ENCODE results near the gene AURKA. TPM values are rescaled to one million over a fixed set of nuclear protein-coding genes. Genes with fewer than 3 reads are reported as not detected.

The AURKA gene
- total and polyA plus RNA-seq, 2 of the 8 experiments (the other 6 are each of a cell fraction or from before 2014, with no cell fraction given): 45.8 to 84.8 TPM

GRCh38 chr20:56353356-56353755 is 38.7 kb downstream of the AURKA start:
- Histone ChIP-seq H4K91ac (replicated peaks; ENCODE audit: insufficient read length, low read length) (no peak overlapping the region), H3K9me3 (ENCODE audit: insufficient read depth in 2 of 2, low read depth in 1 of 2, low read length in 1 of 2) (no peaks in the 10 kb centered on the region), H3K4me1 (replicated peaks in 1 of 4; ENCODE audit: control insufficient read depth in 3 of 4, insufficient read depth in 4 of 4, low read length in 3 of 4) (peaks cover 0 to 2% (median under 1%) of the 10 kb centered on the region in 4 experiments; a peak in 2 of 7 replicates), H2AFZ (ENCODE audit: low read length) (no peak overlapping the region), H2AK5ac (ENCODE audit: low read depth, low read length) (no peak overlapping the region), H3K27me3 (replicated peaks in 1 of 4; ENCODE audit: control insufficient read depth in 3 of 4, extremely low read depth in 1 of 4, insufficient read depth in 3 of 4, low read length in 3 of 4) (no peaks in the 10 kb centered on the region), H3K14ac (ENCODE audit: insufficient read length) (no peak overlapping the region), H3K23ac (ENCODE audit: insufficient read length) (no peak overlapping the region), H2BK5ac (ENCODE audit: low read depth, low read length) (no peak overlapping the region), H3K56ac (replicated peaks; ENCODE audit: insufficient read length, low read depth, low read length) (no peak overlapping the region), H2BK12ac (ENCODE audit: low read depth, low read length) (no peak overlapping the region), H3K4ac (replicated peaks; ENCODE audit: insufficient read length, low read depth, low read length) (no peak overlapping the region), H2BK15ac (ENCODE audit: low read length) (no peak overlapping the region), H3K4me2 (ENCODE audit: insufficient read depth in 1 of 2, low read depth in 2 of 2, low read length in 2 of 2) (no peak overlapping the region), H3K27ac (ENCODE audit: low read depth, low read length) (no peak overlapping the region), H3K4me3 (ENCODE audit: extremely low read depth in 1 of 4, insufficient read depth in 2 of 4, low read depth in 3 of 4, low read length in 4 of 4) (no peak overlapping the region), H4K5ac (ENCODE audit: insufficient read length, low read depth, low read length) (no peak overlapping the region), H3K79me2 (ENCODE audit: control insufficient read depth in 1 of 2, insufficient read depth in 2 of 2, low read length in 2 of 2) (no peaks in the 10 kb centered on the region), H3K36me3 (ENCODE audit: control insufficient read depth in 2 of 4, insufficient read depth in 4 of 4, low read length in 3 of 4) (no peaks in the 10 kb centered on the region), H3K9ac (replicated peaks in 1 of 4; ENCODE audit: extremely low read depth in 1 of 4, low read depth in 3 of 4, low read length in 3 of 4) (no peak overlapping the region), H4K20me1 (replicated peaks in 1 of 2; ENCODE audit: control insufficient read depth in 1 of 2, insufficient read depth in 2 of 2, low read length in 2 of 2) (no peaks in the 10 kb centered on the region), H4K8ac (ENCODE audit: extremely low read depth, insufficient read depth, low read length) (no peak overlapping the region), H2BK20ac (ENCODE audit: low read length) (no peak overlapping the region), H3K79me1 (ENCODE audit: low read depth, low read length) (no peaks in the 10 kb centered on the region), H3K23me2 (ENCODE audit: low read depth, low read length) (no peaks in the 10 kb centered on the region), H2BK120ac (replicated peaks; ENCODE audit: low read depth, low read length) (no peak overlapping the region), H3K18ac (ENCODE audit: extremely low read depth, low read length) (no peak overlapping the region)
- TF ChIP-seq TEAD4 (IDR thresholded peaks at IDR 0.05; ENCODE audit: low read depth, low read length): no peak
- no peak for TF ChIP-seq SAP30 (IDR thresholded peaks at IDR 0.05; ENCODE audit: insufficient read depth, insufficient replicate concordance, low read length)
- no peak for TF ChIP-seq EP300 (IDR thresholded peaks at IDR 0.05; ENCODE audit: borderline replicate concordance in 1 of 2, low read depth in 2 of 2, low read length in 2 of 2)
- TF ChIP-seq RFX5 (IDR thresholded peaks at IDR 0.05; ENCODE audit: borderline replicate concordance, low read depth, low read length): no peak
- TF ChIP-seq CBX8 (IDR thresholded peaks at IDR 0.05; ENCODE audit: borderline replicate concordance, low read depth, low read length): no peak
- TF ChIP-seq TAF7 (optimal IDR thresholded peaks at IDR 0.05; ENCODE audit: borderline replicate concordance, low read depth, low read length): no peak
- no peak for TF ChIP-seq NRF1 (IDR thresholded peaks at IDR 0.05; ENCODE audit: low read depth, low read length)
- no peak for TF ChIP-seq KDM5A (IDR thresholded peaks at IDR 0.05; ENCODE audit: low read length)
- no peak for TF ChIP-seq POU5F1 (IDR thresholded peaks at IDR 0.05; ENCODE audit: low read depth, low read length)
- TF ChIP-seq HDAC6 (IDR thresholded peaks at IDR 0.05; ENCODE audit: low read depth, low read length): no peak
- no peak for TF ChIP-seq KDM4A (IDR thresholded peaks at IDR 0.05; ENCODE audit: low read depth, low read length, severe bottlenecking)
- no peak for TF ChIP-seq CREB1 (IDR thresholded peaks at IDR 0.05)
- CTCF ChIA-PET (ENCODE audit: partially characterized antibody): interaction anchor here (1.0 kb wide), 1 partner anchor 152 kb away, joined by 3 read pairs; no protein-coding TSS in a partner anchor
- no peak for DNase-seq (ENCODE audit: low read depth in 1 of 2, low spot score in 2 of 2)
- POLR2A ChIA-PET (ENCODE audit: partially characterized antibody): no interaction called here
- no peak for FAIRE-seq
- 96% methylated on average over 4 of the region's 4 CpGs; no CpG with 5 or more reads in 1 of the 2 experiments for WGBS, 2 experiments (ENCODE audit: extremely low coverage in 1 of 2, insufficient coverage in 1 of 2, insufficient read length in 1 of 2, insufficient replicate concordance in 2 of 2, low coverage in 1 of 2, low lambda C conversion rate in 2 of 2, missing lambda C conversion rate in 1 of 2)

Data from H1 (cell line).